ENCODE results near the gene DUOXA1.

The DUOXA1 gene

GRCh38 chr15:45132844-45133560, 3.3 kb upstream of the DUOXA1 start:
- DNase-seq: no peak
- TF ChIP-seq POLR2A (IDR thresholded peaks at IDR 0.05; ENCODE audit: low read length) (no peak), GATA1 (IDR thresholded peaks at IDR 0.05; ENCODE audit: low read depth, low read length) (no peak)

GRCh38 chr15:45131510-45131909, 1.8 kb upstream of the DUOXA1 start:
- TF ChIP-seq POLR2A (IDR thresholded peaks at IDR 0.05; ENCODE audit: low read length) (no peak), GATA1 (IDR thresholded peaks at IDR 0.05; ENCODE audit: low read depth, low read length) (no peak)
- no peak for DNase-seq

- TF ChIP-seq POLR2A (IDR thresholded peaks at IDR 0.05; ENCODE audit: low read length) (no peak), GATA1 (IDR thresholded peaks at IDR 0.05; ENCODE audit: low read depth, low read length) (no peak)
- DNase-seq: no peak
These were observed 767 bp upstream of the DUOXA1 start for GRCh38 chr15:45130291-45131000.

GRCh38 chr15:45128971-45129639, 574 bp downstream of the DUOXA1 start:
- DNase-seq: no peak

GRCh38 chr15:45126535-45127158, 3.0 kb downstream of the DUOXA1 start:
- peak; percentile 35 to 58 for DNase-seq
- no peak for TF ChIP-seq GATA1 (IDR thresholded peaks at IDR 0.05; ENCODE audit: low read depth, low read length)
- TF ChIP-seq POLR2A (IDR thresholded peaks at IDR 0.05; ENCODE audit: low read length): no peak

More at GRCh38 chr15:45128971-45129639, 574 bp downstream of the DUOXA1 start:
- TF ChIP-seq GATA1 (IDR thresholded peaks at IDR 0.05; ENCODE audit: low read depth, low read length): no peak
- no peak for TF ChIP-seq POLR2A (IDR thresholded peaks at IDR 0.05; ENCODE audit: low read length)

GRCh38 chr15:45123397-45123796, 6.3 kb downstream of the DUOXA1 start:
- TF ChIP-seq GATA1 (IDR thresholded peaks at IDR 0.05; ENCODE audit: low read depth, low read length): no peak
- no peak for TF ChIP-seq POLR2A (IDR thresholded peaks at IDR 0.05; ENCODE audit: low read length)
- DNase-seq: no peak

- DNase-seq: no peak
- TF ChIP-seq GATA1 (IDR thresholded peaks at IDR 0.05; ENCODE audit: low read depth, low read length): no peak
- no peak for TF ChIP-seq POLR2A (IDR thresholded peaks at IDR 0.05; ENCODE audit: low read length)
These were observed 7.0 kb downstream of the DUOXA1 start for GRCh38 chr15:45122719-45123118.

GRCh38 chr15:45121706-45122417, 7.8 kb downstream of the DUOXA1 start:
- TF ChIP-seq POLR2A (IDR thresholded peaks at IDR 0.05; ENCODE audit: low read length) (no peak), GATA1 (IDR thresholded peaks at IDR 0.05; ENCODE audit: low read depth, low read length) (no peak)
- DNase-seq: no peak

- no peak for TF ChIP-seq POLR2A (IDR thresholded peaks at IDR 0.05; ENCODE audit: low read length)
- no peak for TF ChIP-seq GATA1 (IDR thresholded peaks at IDR 0.05; ENCODE audit: low read depth, low read length)
- DNase-seq: no peak
These were observed 8.7 kb downstream of the DUOXA1 start for GRCh38 chr15:45121020-45121419.

GRCh38 chr15:45120081-45120972, 9.4 kb downstream of the DUOXA1 start:
- TF ChIP-seq GATA1 (IDR thresholded peaks at IDR 0.05; ENCODE audit: low read depth, low read length): no peak
- DNase-seq: no peak

- TF ChIP-seq GATA1 (IDR thresholded peaks at IDR 0.05; ENCODE audit: low read depth, low read length) (no peak), POLR2A (IDR thresholded peaks at IDR 0.05; ENCODE audit: low read length) (no peak)
- no peak for DNase-seq
These were observed 10.7 kb downstream of the DUOXA1 start for GRCh38 chr15:45118996-45119395.

- DNase-seq: peak; percentile 81 to 86
These were observed 11.5 kb downstream of the DUOXA1 start for GRCh38 chr15:45118131-45118588.

More at GRCh38 chr15:45118131-45118588, 11.5 kb downstream of the DUOXA1 start:
- TF ChIP-seq GATA1 (IDR thresholded peaks at IDR 0.05; ENCODE audit: low read depth, low read length) (no peak), POLR2A (IDR thresholded peaks at IDR 0.05; ENCODE audit: low read length) (no peak)
